ENCODE measurements around the gene JADE1.

GRCh38 chr4:128825226-128825625, 15.7 kb downstream of the JADE1 start:
- TF ChIP-seq CTCF (IDR thresholded peaks at IDR 0.05; ENCODE audit: insufficient read depth, low read length, poor library complexity, severe bottlenecking) (no peak), EZH2phosphoT487 (conservative IDR thresholded peaks at IDR 0.05; ENCODE audit: low read length) (no peak)
